Posterior vena cava (tissue), 2 donors: ENCODE measurements around the gene AMELY. TPM values are rescaled to one million over a fixed set of nuclear protein-coding genes. Genes with fewer than 3 reads are reported as not detected.

Experiments used
- total RNA-seq, 2 donors: library from RNA; stranded (reverse); fragmentation: NEBNext Ultra II Directional; extraction: Animal tissue kit (Norgen Biotek cat#: 25700); gene quantifications; one replicate each; pipeline ENCODE4 v1.2.1, GENCODE V29; 2021
- donor health status: DM: yes; HTN: yes; CAD: no.
- donor health status: DM: yes; HTN: yes; CAD: no.

Gene AMELY
- total RNA-seq, 2 donors from 2014 or later: not detected

Other genes with a start within 250 kb of the AMELY start
- gene TBL1Y, start 1.1 kb downstream of the AMELY start, total RNA-seq: not detected